ENCODE measurements around the gene RGPD3.
"Not testable (repeated sequence)": the region's sequence is repeated elsewhere in the genome, so short reads cannot be mapped to it uniquely, and the experiment has no call there.

DNA sequence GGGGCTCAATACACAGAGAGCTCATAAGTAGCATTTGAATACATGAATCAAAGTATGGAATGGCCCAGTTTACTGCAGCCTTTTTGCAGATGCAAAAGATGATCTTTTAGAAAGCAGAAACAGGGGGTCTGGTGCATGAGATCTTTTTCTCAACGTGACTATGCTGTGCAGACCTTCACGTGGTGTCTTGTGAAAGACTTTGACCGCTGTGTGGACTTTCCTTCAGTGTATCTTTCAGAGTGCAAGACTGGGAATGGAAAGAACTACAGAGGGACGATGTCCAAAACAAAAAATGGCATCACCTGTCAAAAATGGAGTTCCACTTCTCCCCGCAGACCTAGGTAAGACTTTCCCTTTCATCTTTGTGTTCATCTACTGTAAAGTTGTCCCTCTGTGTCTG, 77.5 kb downstream of the RGPD3 start:
- TF ChIP-seq, protein P1, sequence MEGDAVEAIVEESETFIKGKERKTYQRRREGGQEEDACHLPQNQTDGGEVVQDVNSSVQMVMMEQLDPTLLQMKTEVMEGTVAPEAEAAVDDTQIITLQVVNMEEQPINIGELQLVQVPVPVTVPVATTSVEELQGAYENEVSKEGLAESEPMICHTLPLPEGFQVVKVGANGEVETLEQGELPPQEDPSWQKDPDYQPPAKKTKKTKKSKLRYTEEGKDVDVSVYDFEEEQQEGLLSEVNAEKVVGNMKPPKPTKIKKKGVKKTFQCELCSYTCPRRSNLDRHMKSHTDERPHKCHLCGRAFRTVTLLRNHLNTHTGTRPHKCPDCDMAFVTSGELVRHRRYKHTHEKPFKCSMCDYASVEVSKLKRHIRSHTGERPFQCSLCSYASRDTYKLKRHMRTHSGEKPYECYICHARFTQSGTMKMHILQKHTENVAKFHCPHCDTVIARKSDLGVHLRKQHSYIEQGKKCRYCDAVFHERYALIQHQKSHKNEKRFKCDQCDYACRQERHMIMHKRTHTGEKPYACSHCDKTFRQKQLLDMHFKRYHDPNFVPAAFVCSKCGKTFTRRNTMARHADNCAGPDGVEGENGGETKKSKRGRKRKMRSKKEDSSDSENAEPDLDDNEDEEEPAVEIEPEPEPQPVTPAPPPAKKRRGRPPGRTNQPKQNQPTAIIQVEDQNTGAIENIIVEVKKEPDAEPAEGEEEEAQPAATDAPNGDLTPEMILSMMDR (IDR thresholded peaks at IDR 0.05): not testable (repeated sequence)
- not testable (repeated sequence) for TF ChIP-seq POLR2A (IDR thresholded peaks at IDR 0.05)

All from body of pancreas (tissue), 4 donors.